Gastrocnemius medialis (tissue), 4 donors: ENCODE results near the gene NDUFC2.

Source experiments
- POLR2A ChIP-seq, 2 donors: fragments of 450-650 bp; IDR thresholded peaks; one replicate each; pipeline ENCODE4 v1.6.1; 2017; ENCODE audit warnings: antibody characterized with exemption in 2 of 2, mild to moderate bottlenecking in 2 of 2, moderate library complexity in 2 of 2
- TF ChIP-seq, protein P1 (sequence below), 5 experiments: fragments of 450-650 bp in 3 of 5; fragments of 200-600 bp in 2 of 5; sonication (generic) in 2 of 5; IDR thresholded peaks in 4 of 5; conservative IDR thresholded peaks in 1 of 5; 1 replicate in 4 of 5; 2 replicates in 1 of 5; pipeline ENCODE4 v1.5.1; 2016 to 2019; ENCODE audit warnings: antibody characterized with exemption in 5 of 5, mild to moderate bottlenecking in 3 of 5, moderate library complexity in 3 of 5

DNA sequence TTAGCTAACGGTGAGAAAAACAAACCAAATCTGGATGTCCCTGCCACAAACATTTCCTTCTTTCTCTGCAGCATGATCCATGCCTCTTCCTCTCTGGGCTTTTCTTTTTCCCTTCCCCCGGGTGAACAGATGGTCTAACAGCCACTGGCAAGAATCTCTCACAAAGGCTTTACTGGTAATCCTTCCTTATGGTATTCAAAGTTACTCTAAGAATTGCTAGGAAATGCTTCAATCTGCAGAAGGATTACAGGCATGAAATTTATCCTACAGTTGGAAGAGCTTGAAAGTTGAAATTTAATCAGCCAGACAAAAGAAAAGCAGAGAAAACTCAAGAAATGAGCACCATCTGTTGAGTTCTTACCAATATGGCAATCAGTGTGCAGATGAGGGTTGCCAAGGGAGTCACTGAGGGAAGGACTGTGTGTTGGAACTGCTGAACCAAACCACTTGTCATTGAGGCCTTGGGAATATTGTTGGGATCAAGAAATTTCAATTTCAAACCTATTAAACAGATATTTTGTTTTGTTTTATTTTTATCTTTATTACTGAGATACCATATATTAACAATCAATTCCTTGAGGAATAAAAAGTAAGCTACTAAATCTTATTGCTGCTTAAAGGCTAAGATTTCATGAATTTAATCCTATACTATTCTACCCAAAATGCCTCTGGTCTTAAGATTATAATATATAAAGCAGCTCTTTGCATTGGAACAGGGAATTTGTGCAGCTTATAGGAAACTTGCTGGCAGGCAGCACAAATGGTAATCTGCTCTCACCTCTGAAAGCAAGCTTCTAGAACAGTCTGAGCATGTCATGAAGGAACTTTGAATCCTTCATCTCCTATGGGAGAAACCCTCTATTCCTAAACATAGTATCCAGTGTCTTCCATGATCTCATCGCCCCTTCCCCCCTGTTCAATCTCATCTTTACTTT is 29.7 kb upstream of the NDUFC2 start:
- TF ChIP-seq, protein P1, sequence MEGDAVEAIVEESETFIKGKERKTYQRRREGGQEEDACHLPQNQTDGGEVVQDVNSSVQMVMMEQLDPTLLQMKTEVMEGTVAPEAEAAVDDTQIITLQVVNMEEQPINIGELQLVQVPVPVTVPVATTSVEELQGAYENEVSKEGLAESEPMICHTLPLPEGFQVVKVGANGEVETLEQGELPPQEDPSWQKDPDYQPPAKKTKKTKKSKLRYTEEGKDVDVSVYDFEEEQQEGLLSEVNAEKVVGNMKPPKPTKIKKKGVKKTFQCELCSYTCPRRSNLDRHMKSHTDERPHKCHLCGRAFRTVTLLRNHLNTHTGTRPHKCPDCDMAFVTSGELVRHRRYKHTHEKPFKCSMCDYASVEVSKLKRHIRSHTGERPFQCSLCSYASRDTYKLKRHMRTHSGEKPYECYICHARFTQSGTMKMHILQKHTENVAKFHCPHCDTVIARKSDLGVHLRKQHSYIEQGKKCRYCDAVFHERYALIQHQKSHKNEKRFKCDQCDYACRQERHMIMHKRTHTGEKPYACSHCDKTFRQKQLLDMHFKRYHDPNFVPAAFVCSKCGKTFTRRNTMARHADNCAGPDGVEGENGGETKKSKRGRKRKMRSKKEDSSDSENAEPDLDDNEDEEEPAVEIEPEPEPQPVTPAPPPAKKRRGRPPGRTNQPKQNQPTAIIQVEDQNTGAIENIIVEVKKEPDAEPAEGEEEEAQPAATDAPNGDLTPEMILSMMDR (IDR thresholded peaks at IDR 0.05 in 4 of 5, conservative IDR thresholded peaks at IDR 0.05 in 1 of 5): no peak
- TF ChIP-seq POLR2A (IDR thresholded peaks at IDR 0.05): no peak
